KMS-11 (cell line): ENCODE results near the gene PSMC6.

ENCODE experiments used
- H2AFZ ChIP-seq: fragments of 200-600 bp; sonication (generic); 2 replicates; pipeline ENCODE4 v1.6.1; 2016; ENCODE audit warnings: antibody characterized with exemption, mixed run types, low read depth
- H3K27ac ChIP-seq: fragments of 200-600 bp; sonication (generic); 2 replicates; pipeline ENCODE4 v1.6.1; 2016; ENCODE audit warnings: mild to moderate bottlenecking, mixed run types
- H3K27me3 ChIP-seq: fragments of 200-600 bp; sonication (generic); 2 replicates; pipeline ENCODE4 v1.6.1; 2017; ENCODE audit warnings: mild to moderate bottlenecking, low read depth, mixed run types, moderate library complexity; ENCODE audit not compliant: insufficient read depth
- H3K36me3 ChIP-seq: fragments of 200-600 bp; sonication (generic); 2 replicates; pipeline ENCODE4 v1.6.1; 2017; ENCODE audit warnings: mild to moderate bottlenecking, mixed run types; ENCODE audit not compliant: insufficient read depth
- H3K4me1 ChIP-seq: fragments of 200-600 bp; sonication (generic); 2 replicates; pipeline ENCODE4 v1.6.1; 2016; ENCODE audit warnings: mild to moderate bottlenecking, low read depth, mixed run types; ENCODE audit not compliant: poor library complexity, severe bottlenecking
- H3K4me2 ChIP-seq: fragments of 200-600 bp; sonication (generic); 2 replicates; pipeline ENCODE4 v1.7.0; 2016; ENCODE audit warnings: mild to moderate bottlenecking, mixed run types
- H3K4me3 ChIP-seq: fragments of 200-600 bp; sonication (generic); IDR thresholded peaks from 2 replicates; pipeline ENCODE4 v1.6.1; 2017; ENCODE audit warnings: low read depth, low read length, mixed read lengths; ENCODE audit not compliant: insufficient read depth
- H3K79me2 ChIP-seq: fragments of 200-600 bp; sonication (generic); 2 replicates; pipeline ENCODE4 v1.6.1; 2016; ENCODE audit warnings: low read depth, mixed run types; ENCODE audit not compliant: insufficient read depth
- H3K9ac ChIP-seq: fragments of 200-600 bp; sonication (generic); 2 replicates; pipeline ENCODE4 v1.6.1; 2016; ENCODE audit warnings: mild to moderate bottlenecking, mixed run types
- H4K20me1 ChIP-seq: fragments of 200-600 bp; sonication (generic); 2 replicates; pipeline ENCODE4 v1.6.1; 2016; ENCODE audit warnings: mild to moderate bottlenecking, mixed run types; ENCODE audit not compliant: insufficient read depth
- CTCF ChIP-seq: fragments of 200-600 bp; sonication (generic); conservative IDR thresholded peaks from 2 replicates; pipeline ENCODE4 v1.6.1; 2017; ENCODE audit warnings: low read depth, mild to moderate bottlenecking, antibody characterized with exemption, low read length, moderate library complexity, mixed read lengths

PSMC6 gene

GRCh38 chr14:52767058-52767833 lies 60.2 kb downstream of the PSMC6 start:
- H3K27ac ChIP-seq = no peak overlapping the region
- no peak overlapping the region for H3K4me2 ChIP-seq
- no peak for TF ChIP-seq CTCF
- H3K36me3 ChIP-seq = no peaks in the 10 kb centered on the region
- no peaks in the 10 kb centered on the region for H3K27me3 ChIP-seq
- H4K20me1 ChIP-seq = no peaks in the 10 kb centered on the region
- H2AFZ ChIP-seq = no peak overlapping the region
- H3K4me1 ChIP-seq = peaks cover 20% of the 10 kb centered on the region
- H3K79me2 ChIP-seq = no peaks in the 10 kb centered on the region
- no peak overlapping the region for H3K4me3 ChIP-seq
- H3K9ac ChIP-seq = no peak overlapping the region

- H3K36me3 ChIP-seq = no peaks in the 10 kb centered on the region
Measured at GRCh38 chr14:52769887-52770286, 62.9 kb downstream of the PSMC6 start.

GRCh38 chr14:52776816-52777215 lies 69.8 kb downstream of the PSMC6 start:
- H3K27me3 ChIP-seq = no peaks in the 10 kb centered on the region
- no peak overlapping the region for H3K27ac ChIP-seq
- H2AFZ ChIP-seq = no peak overlapping the region
- no peak for TF ChIP-seq CTCF
- no peaks in the 10 kb centered on the region for H3K36me3 ChIP-seq
- no peak overlapping the region for H3K9ac ChIP-seq
- peaks cover 9% of the 10 kb centered on the region for H3K4me1 ChIP-seq
- no peak overlapping the region for H3K4me2 ChIP-seq
- no peaks in the 10 kb centered on the region for H4K20me1 ChIP-seq
- no peaks in the 10 kb centered on the region for H3K79me2 ChIP-seq
- H3K4me3 ChIP-seq = no peak overlapping the region

More at GRCh38 chr14:52769887-52770286, 62.9 kb downstream of the PSMC6 start:
- Histone ChIP-seq H3K4me2 (no peak overlapping the region), H3K4me3 (no peak overlapping the region), H3K4me1 (no peaks in the 10 kb centered on the region), H3K27ac (no peak overlapping the region), H3K27me3 (no peaks in the 10 kb centered on the region), H3K79me2 (no peaks in the 10 kb centered on the region), H2AFZ (no peak overlapping the region), H4K20me1 (no peaks in the 10 kb centered on the region), H3K9ac (no peak overlapping the region)
- no peak for TF ChIP-seq CTCF
